ENCODE measurements around the gene XIST.
"Not testable (repeated sequence)": the region's sequence is repeated elsewhere in the genome, so short reads cannot be mapped to it uniquely, and the experiment has no call there.

Gene XIST

GRCh38 chrX:73839152-73839551 is 13.4 kb downstream of the XIST start:
- no peak for DNase-seq (ENCODE audit: low read depth, low spot score)

- DNase-seq (ENCODE audit: low read depth, low spot score), result no peak
These were observed 14.4 kb downstream of the XIST start for GRCh38 chrX:73838123-73838522.

GRCh38 chrX:73836956-73837477 is 15.5 kb downstream of the XIST start:
- DNase-seq (ENCODE audit: low read depth, low spot score), result no peak

- DNase-seq (ENCODE audit: low read depth, low spot score), result no peak
These were observed 18.3 kb downstream of the XIST start for GRCh38 chrX:73834219-73834618.

- DNase-seq (ENCODE audit: low read depth, low spot score), result no peak
These were observed 20.2 kb downstream of the XIST start for GRCh38 chrX:73832319-73832718.

- DNase-seq (ENCODE audit: low read depth, low spot score), result no peak
These were observed 21.0 kb downstream of the XIST start for GRCh38 chrX:73831500-73831899.

GRCh38 chrX:73830489-73831414 is 21.8 kb downstream of the XIST start:
- DNase-seq (ENCODE audit: low read depth, low spot score), result no peak

GRCh38 chrX:73829890-73830466 is 22.5 kb downstream of the XIST start:
- no peak for DNase-seq (ENCODE audit: low read depth, low spot score)

- no peak for DNase-seq (ENCODE audit: low read depth, low spot score)
These were observed 24.3 kb downstream of the XIST start for GRCh38 chrX:73828080-73828720.

- no peak for DNase-seq (ENCODE audit: low read depth, low spot score)
These were observed 25.1 kb downstream of the XIST start for GRCh38 chrX:73827406-73827805.

- DNase-seq (ENCODE audit: low read depth, low spot score), result no peak
These were observed 25.5 kb downstream of the XIST start for GRCh38 chrX:73826996-73827395.

- DNase-seq (ENCODE audit: low read depth, low spot score), result no peak
These were observed 26.9 kb downstream of the XIST start for GRCh38 chrX:73825569-73825968.

- DNase-seq (ENCODE audit: low read depth, low spot score), result no peak
These were observed 29.0 kb downstream of the XIST start for GRCh38 chrX:73823473-73824004.

GRCh38 chrX:73822775-73823174 is 29.7 kb downstream of the XIST start:
- no peak for DNase-seq (ENCODE audit: low read depth, low spot score)

- DNase-seq (ENCODE audit: low read depth, low spot score), result no peak
These were observed 30.5 kb downstream of the XIST start for GRCh38 chrX:73821921-73822559.

GRCh38 chrX:73819864-73820558 is 32.5 kb downstream of the XIST start:
- DNase-seq (ENCODE audit: low read depth, low spot score), result not testable (repeated sequence)

- no peak for DNase-seq (ENCODE audit: low read depth, low spot score)
These were observed 34.1 kb downstream of the XIST start for GRCh38 chrX:73818200-73819116.

GRCh38 chrX:73817393-73818199 is 34.9 kb downstream of the XIST start:
- DNase-seq (ENCODE audit: low read depth, low spot score), result no peak

GRCh38 chrX:73812256-73812655 is 40.3 kb downstream of the XIST start:
- no peak for DNase-seq (ENCODE audit: low read depth, low spot score)

Data from iPS DF 19.7 (cell line).